NCI-H82 (cell line): Measurements from ENCODE around the gene SON.
"Not testable (repeated sequence)": the region's sequence is repeated elsewhere in the genome, so short reads cannot be mapped to it uniquely, and the experiment has no call there.

ENCODE experiments used
- DNase-seq: peaks from one replicate; lab custom pipeline; 2025; lab: John Stamatoyannopoulos, UW

Gene SON

DNA sequence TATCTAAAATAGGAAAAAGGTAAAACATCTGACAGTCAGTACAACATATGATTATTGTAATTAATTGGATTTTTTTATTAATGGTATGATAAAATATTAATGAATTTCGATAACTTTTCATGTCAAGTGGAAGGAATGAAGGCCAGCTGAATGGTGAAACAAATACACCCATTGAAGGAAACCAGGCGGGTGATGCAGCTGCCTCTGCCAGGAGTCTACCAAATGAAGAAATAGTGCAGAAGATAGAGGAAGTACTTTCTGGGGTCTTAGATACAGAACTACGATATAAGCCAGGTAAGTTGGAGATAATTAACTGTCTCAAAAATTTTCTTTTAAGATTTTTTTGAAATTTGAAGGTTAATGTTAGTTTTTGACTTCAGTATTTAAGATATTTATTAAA, 3.2 kb downstream of the SON start:
- no peak for DNase-seq

DNA sequence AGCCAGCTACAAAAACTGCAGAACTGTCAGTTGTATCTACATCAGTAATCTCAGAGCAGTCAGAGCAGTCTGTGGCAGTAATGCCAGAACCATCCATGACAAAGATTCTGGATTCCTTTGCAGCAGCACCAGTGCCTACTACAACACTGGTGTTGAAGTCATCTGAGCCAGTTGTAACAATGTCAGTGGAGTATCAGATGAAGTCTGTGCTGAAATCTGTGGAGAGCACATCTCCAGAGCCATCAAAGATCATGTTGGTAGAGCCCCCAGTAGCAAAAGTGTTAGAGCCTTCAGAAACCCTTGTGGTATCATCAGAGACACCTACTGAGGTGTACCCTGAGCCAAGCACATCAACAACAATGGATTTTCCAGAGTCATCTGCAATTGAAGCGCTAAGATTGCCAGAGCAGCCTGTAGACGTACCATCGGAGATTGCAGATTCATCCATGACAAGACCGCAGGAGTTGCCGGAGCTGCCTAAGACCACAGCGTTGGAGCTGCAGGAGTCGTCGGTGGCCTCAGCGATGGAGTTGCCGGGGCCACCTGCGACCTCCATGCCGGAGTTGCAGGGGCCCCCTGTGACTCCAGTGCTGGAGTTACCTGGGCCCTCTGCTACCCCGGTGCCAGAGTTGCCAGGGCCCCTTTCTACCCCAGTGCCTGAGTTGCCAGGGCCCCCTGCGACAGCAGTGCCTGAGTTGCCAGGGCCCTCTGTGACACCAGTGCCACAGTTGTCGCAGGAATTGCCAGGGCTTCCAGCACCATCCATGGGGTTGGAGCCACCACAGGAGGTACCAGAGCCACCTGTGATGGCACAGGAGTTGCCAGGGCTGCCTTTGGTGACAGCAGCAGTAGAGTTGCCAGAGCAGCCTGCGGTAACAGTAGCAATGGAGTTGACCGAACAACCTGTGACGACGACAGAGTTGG, 7.3 kb downstream of the SON start:
- DNase-seq: no peak

DNA sequence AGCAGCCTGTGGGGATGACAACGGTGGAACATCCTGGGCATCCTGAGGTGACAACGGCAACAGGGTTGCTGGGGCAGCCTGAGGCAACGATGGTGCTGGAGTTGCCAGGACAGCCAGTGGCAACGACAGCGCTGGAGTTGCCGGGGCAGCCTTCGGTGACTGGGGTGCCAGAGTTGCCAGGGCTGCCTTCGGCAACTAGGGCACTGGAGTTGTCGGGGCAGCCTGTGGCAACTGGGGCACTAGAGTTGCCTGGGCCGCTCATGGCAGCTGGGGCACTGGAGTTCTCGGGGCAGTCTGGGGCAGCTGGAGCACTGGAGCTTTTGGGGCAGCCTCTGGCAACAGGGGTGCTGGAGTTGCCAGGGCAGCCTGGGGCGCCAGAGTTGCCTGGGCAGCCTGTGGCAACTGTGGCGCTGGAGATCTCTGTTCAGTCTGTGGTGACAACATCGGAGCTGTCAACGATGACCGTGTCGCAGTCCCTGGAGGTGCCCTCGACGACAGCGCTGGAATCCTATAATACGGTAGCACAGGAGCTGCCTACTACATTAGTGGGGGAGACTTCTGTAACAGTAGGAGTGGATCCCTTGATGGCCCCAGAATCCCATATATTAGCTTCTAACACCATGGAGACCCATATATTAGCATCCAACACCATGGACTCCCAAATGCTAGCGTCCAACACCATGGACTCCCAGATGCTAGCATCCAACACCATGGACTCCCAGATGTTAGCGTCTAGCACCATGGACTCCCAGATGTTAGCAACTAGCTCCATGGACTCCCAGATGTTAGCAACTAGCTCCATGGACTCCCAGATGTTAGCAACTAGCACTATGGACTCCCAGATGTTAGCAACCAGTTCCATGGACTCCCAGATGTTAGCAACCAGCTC, 8.2 kb downstream of the SON start:
- DNase-seq: no peak

DNA sequence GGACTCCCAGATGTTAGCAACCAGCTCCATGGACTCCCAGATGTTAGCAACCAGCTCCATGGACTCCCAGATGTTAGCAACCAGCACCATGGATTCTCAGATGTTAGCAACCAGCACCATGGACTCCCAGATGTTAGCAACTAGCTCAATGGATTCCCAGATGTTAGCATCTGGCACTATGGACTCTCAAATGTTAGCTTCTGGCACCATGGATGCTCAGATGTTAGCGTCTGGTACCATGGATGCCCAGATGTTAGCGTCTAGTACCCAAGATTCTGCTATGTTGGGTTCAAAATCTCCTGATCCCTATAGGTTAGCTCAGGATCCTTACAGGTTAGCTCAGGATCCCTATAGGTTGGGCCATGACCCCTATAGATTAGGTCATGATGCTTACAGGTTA, 8.8 kb downstream of the SON start:
- no peak for DNase-seq

DNA sequence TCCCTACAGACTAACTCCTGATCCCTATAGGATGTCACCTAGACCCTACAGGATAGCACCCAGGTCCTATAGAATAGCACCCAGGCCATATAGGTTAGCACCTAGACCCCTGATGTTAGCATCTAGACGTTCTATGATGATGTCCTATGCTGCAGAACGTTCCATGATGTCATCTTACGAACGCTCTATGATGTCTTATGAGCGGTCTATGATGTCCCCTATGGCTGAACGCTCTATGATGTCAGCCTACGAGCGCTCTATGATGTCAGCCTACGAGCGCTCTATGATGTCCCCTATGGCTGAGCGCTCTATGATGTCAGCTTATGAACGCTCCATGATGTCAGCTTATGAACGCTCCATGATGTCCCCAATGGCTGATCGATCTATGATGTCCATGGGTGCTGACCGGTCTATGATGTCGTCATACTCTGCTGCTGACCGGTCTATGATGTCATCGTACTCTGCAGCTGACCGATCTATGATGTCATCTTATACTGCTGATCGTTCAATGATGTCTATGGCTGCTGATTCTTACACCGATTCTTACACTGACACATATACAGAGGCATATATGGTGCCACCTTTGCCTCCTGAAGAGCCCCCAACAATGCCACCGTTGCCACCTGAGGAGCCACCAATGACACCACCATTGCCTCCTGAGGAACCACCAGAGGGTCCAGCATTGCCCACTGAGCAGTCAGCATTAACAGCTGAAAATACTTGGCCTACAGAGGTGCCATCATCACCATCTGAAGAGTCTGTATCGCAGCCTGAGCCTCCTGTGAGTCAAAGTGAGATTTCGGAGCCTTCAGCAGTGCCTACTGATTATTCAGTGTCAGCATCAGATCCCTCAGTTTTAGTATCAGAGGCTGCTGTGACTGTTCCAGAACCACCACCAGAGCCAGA, 9.5 kb downstream of the SON start:
- no peak for DNase-seq

DNA sequence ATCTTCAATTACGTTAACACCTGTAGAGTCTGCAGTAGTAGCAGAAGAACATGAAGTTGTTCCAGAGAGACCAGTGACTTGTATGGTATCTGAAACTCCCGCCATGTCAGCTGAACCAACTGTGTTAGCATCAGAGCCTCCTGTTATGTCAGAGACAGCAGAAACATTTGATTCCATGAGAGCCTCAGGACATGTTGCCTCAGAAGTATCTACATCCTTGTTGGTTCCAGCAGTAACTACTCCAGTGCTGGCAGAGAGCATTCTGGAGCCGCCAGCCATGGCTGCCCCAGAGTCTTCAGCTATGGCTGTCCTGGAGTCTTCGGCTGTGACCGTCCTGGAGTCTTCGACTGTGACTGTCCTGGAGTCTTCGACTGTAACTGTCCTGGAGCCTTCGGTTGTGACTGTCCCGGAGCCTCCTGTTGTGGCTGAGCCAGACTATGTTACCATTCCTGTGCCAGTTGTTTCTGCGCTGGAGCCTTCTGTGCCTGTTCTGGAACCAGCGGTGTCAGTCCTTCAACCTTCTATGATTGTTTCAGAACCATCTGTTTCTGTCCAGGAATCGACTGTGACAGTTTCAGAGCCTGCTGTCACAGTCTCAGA, 10.3 kb downstream of the SON start:
- no peak for DNase-seq

DNA sequence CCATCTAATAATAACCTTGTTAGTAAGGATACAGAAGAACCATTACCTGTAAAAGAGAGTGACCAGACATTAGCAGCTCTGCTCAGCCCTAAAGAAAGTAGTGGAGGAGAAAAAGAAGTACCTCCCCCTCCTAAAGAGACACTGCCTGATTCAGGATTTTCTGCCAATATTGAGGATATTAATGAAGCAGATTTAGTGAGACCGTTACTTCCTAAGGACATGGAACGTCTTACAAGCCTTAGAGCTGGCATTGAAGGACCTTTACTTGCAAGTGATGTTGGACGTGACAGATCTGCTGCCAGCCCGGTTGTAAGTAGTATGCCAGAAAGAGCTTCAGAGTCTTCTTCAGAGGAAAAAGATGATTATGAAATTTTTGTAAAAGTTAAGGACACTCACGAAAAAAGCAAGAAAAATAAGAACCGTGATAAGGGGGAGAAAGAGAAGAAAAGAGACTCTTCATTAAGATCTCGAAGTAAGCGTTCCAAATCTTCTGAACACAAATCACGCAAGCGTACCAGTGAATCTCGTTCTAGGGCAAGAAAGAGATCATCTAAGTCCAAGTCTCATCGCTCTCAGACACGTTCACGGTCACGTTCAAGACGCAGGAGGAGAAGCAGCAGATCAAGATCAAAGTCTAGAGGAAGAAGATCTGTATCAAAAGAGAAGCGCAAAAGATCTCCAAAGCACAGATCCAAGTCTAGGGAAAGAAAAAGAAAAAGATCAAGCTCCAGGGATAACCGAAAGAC, 11.6 kb downstream of the SON start:
- no peak for DNase-seq

DNA sequence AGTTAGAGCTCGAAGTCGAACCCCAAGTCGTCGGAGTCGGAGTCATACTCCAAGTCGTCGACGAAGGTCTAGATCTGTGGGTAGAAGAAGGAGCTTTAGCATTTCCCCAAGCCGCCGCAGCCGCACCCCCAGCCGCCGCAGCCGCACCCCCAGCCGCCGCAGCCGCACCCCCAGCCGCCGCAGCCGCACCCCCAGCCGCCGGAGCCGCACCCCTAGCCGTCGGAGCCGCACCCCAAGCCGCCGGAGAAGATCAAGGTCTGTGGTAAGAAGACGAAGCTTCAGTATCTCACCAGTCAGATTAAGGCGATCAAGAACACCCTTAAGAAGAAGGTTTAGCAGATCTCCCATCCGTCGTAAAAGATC, 12.1 kb downstream of the SON start:
- DNase-seq: no peak

DNA sequence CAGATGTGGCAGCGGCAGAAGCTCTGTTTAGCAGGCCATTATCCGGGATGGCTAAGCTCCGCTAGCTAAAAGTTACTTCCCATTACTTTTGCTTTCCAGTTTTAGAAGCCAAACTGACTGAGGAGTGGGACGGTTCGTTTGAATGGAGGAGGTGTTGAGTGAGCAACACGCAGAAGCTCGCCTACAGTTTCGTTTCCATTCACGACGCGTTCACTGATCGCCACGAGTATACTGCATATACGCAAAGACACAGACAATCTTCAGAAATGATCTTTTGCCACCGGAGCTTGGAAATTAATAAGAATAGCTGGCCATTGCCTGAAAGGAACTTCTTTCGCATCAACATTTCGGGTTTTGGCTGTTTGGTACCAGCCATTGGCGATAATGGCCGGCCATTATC, 14.6 kb downstream of the SON start:
- DNase-seq: no peak

DNA sequence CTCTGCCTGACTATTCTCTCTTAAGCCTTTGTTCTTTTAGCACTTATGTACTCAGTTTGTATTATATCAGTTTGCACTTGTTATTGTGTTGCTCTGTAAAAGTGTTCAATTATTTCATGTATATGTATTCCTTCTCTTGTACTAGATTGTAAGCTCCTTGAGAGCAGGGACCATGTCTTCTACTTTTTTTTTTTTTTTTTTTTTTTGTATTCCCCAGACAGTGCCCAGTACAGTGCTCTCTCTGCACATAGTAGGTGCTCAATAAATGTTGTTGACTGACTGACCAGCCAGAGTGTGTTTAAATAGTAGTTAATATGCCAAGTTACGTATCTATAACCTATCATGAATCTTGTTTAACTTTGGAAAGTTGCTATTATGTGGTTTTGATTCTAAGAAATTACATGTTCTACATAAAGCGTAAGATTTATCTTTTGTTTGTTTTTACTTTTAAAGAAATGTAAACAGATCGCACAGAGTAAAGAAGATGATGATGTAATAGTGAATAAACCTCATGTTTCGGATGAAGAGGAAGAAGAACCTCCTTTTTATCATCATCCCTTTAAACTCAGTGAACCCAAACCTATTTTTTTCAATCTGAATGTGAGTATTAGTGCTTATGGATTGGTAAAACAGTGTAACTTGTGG, 16.1 kb downstream of the SON start:
- no peak for DNase-seq

DNA sequence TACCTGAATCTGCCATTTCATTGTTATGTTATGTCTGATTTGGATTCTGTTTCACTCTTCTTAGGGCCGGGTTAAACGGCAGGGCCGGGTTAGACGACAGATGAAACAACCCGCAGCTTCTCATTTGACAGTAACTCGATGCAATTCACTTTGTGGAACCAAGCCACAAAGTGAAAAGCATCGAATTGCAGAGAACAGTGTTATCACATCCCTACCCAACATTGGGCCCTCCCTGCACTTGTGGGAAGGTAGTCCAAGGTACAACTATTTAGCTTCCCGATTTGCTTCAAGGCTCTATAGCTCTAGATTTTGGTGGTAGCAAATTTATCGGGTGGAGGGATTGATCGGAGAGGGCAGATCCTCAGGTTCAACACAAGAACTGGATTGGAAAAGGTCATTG, 17.0 kb downstream of the SON start:
- no peak for DNase-seq

DNA sequence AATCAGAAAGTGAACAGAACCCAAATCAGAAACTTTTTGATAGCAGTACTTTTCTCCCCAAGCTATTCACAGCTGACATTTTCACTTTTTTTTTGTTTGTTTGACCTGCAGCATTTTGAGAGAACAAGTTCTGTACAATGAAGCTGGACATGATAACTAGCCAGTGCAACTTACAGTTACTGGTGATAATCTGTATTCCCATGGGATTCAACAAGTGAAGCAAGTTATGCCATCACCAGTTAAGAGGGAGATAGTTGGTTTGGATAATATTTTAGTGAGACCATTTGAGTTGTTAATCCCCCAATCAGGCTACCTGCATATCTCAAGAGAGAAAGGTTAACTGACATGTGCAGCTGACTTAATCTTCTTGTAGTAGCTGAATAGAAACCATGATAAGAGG, 18.1 kb downstream of the SON start:
- DNase-seq: peak; percentile 46

DNA sequence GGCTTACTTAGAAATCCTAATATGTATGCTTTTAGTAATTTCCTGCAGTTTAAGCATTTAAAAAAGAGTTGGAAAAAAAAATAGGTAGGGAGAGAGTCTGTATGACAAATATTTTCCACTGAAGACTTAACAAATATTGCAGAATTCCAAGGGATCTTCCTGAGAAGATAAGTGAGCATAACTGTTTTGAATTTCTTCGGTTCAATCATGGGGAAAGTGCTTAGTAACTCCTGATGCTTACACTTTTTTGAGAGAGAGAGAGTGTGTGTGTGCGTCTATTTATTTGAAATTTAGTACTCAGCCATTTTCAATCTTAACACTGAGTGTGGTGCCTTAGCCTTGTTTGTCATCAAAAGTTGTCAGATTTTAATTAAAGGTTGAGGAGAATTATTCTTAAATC, 18.5 kb downstream of the SON start:
- DNase-seq: no peak

DNA sequence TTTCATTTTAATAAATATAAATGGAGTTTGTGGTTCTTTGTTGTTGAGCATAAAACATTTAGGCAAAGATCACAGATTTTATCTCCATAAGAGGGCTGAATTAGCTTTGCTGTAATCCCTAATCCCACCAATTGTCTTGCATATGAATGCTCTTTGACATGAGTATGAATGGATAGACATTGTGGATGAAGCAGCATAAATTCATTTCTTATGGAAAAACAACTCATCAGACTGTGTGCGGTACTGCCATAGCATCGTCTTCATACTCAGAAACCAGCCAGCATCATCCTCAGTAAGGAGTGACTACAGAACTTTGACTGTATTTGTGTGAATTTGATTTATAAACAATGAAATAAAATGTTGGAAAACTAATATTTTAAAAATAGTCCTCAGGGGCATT, 19.6 kb downstream of the SON start:
- DNase-seq: no peak

DNA sequence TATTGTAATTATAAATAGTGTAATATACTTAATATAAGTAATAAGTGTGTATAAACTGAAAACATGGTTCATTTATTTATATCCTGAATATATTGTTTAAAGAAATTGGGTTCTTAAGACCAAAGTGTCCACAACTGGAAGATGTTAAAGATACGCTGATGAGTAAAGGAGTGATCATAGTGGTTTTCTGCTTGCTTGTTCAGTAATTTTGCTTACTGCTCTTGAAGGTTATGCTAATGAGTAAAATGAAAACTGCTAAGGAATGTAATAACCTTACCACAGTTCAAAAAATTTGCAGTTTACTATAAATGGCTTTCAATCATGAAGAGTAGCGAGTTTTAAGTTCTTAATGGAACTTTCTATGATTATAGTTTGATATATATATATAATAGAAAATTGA, 23.7 kb downstream of the SON start:
- no peak for DNase-seq

DNA sequence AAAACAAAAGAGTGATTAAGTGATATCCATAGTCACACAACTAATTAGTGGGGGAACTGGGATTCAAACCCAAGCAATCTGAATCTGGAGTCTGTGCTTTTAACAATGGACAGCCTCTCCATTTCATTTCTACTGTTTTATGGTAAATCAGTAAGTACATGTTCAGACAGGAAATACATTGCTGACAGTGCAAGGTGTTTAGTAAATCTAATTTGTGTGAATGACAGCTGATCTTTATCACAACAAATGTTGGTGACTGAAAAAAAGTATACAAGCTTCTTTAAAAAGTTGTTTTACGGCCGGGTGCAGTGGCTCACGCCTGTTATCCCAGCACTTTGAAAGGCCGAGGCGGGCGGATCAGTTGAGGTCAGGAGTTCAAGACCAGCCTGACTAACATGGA, 25.1 kb downstream of the SON start:
- DNase-seq: no peak

DNA sequence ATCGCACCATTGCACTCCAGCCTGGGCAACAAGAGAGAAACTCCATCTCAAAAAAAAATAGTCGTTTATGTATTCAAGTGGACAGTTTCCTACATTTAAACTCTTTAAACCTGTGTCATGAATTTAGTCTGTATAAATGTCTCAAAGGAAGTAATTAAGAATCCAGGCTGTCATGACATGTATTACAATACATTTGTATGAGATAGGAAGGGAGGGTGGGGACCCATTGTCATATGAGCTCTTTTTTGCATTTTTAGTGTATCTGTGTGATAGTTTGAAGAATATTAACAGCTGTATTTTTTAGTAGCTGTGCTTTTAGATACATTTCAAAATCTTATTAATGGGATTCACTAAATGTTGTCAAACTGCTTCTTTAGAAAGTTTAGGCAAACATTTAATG, 25.6 kb downstream of the SON start:
- DNase-seq: no peak

DNA sequence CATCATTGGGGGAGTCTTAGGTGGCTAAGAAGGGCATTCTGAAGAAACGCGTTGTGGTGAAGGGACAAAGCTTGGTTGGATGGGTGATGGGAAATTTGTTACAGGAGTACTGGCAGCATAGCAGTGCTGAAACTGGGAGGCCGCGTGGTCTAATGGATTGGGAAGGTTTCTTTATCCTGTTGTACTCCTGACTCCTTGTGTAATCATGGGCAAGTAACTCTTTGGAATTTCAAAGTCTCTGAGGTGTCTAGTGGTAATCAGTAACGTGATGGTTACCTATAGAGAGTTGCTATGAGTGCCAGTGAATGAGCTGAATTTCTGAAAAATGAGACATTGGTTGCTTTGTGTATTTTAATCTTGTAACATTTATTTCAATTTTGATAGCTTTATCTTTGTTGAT, 27.2 kb downstream of the SON start:
- no peak for DNase-seq

DNA sequence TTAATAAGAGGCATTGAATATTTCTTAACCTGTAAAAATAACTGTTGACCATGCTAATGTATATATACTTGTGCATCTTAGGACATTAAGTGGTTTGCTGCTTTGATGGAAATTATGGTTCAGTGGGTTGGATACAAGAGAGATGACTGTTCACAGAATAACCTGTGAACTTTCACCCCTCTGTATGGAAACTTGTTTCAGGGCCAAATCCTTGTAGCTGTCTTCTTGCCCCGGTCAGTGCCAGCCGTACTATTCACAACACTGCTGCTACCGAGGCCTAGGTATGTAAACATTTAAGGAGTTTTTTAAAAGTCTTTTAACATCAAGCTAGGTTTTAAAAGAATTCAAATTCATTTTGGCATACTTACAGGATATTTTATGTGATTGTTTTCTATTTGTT, 29.5 kb downstream of the SON start:
- no peak for DNase-seq

DNA sequence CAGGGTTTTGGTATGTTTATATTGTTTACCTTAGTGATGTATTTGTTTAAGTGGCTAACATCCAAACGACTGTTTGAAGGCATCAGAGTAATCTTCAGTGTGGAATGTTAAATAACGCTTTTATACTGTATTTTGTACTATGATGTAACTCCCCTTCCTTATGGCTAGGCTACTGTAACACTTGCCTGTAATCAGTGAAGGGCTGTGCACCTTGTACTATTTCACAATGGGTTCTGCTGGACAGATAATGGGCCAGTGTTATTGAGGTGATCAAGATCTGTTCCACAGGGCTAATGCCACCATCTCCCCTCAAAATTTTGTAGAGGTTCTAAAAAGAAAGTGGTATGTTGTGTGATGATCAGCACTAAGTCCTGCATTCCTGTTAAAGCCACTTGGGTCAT, 33.9 kb downstream of the SON start:
- not testable (repeated sequence) for DNase-seq

DNA sequence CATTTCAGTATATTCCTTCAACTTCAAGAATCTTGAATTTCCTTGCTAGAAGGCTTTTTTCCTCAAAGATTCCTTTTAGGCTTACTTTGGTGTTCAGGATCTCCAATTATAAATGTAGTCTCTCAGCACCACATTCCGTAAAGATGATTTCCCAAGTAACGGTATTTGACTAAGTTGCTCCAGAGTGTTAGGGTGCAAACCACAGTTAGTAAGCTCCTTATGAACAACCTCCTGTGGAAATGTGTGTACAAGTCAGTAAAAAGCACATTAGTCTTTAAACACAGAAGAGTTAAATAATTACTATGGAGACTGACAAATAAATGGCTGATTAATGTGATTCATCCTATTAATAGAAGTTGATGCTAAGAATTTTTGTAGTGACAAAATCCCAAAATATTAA, 35.4 kb downstream of the SON start:
- DNase-seq: no peak
